Adrenal gland (tissue), 12 donors: ENCODE measurements around the gene PTPRU. TPM values are rescaled to one million over a fixed set of nuclear protein-coding genes. Genes with fewer than 3 reads are reported as not detected.

Experiments used
- DNase-seq, 7 donors: peaks; one replicate each; pipeline ENCODE4 v3.0.0-alpha.2; 2019 to 2020
- H3K27ac ChIP-seq, 5 donors: fragments of 200-600 bp; sonication (generic) in 4 of 5; 1 replicate in 3 of 5; 2 replicates in 2 of 5; pipeline versions ENCODE4 v1.5.1 to v1.8.0; 2016 to 2020; ENCODE audit warnings: mild to moderate bottlenecking in 1 of 5
- H3K27me3 ChIP-seq: fragments of 200-600 bp; 2 replicates; pipeline ENCODE4 v1.8.0; 2021
- H3K36me3 ChIP-seq, 2 donors: fragments of 200-600 bp; replicated peaks in 1 of 2; 1 replicate in 1 of 2; 2 replicates in 1 of 2; pipeline versions ENCODE4 v1.5.1 to v1.8.0; 2018 to 2022
- H3K4me1 ChIP-seq, 2 donors: fragments of 200-600 bp; replicated peaks in 1 of 2; 1 replicate in 1 of 2; 2 replicates in 1 of 2; pipeline versions ENCODE4 v1.5.1 to v1.8.0; 2018 to 2021
- H3K4me3 ChIP-seq, 4 donors: fragments of 200-600 bp; sonication (generic) in 3 of 4; one replicate each; pipeline ENCODE4 v1.5.1; 2016 to 2018
- H3K9me3 ChIP-seq, 3 donors: fragments of 200-600 bp; sonication (generic) in 1 of 3; replicated peaks in 1 of 3; 1 replicate in 2 of 3; 2 replicates in 1 of 3; pipeline versions ENCODE4 v1.5.1 to v1.8.0; 2016 to 2021
- CTCF ChIP-seq, 6 experiments: fragments of 450-650 bp in 4 of 6; fragments of 200-600 bp in 2 of 6; sonication (generic) in 1 of 6; IDR thresholded peaks; 1 replicate in 5 of 6; 2 replicates in 1 of 6; pipeline versions ENCODE4 v1.5.1 to v1.8.0; 2016 to 2021; ENCODE audit warnings: antibody characterized with exemption in 6 of 6, mild to moderate bottlenecking in 2 of 6, moderate library complexity in 1 of 6
- POLR2A ChIP-seq, 2 donors: fragments of 450-650 bp; IDR thresholded peaks; one replicate each; pipeline ENCODE4 v1.6.1; 2017; ENCODE audit warnings: antibody characterized with exemption in 2 of 2, mild to moderate bottlenecking in 2 of 2, moderate library complexity in 1 of 2
- WGBS, 4 donors: extraction: QIAGEN DNeasy Blood & Tissue Kit in 2 of 4; methylation state at CpG; one replicate each; pipeline versions ENCODE4 v1.1.5 to v1.1.7; 2013 to 2017; 5-methylcytosine and 5-hydroxymethylcytosine counted together
- intact Hi-C, 2 donors: fragments of 100-400 bp; cut with DNase I; formaldehyde crosslinking; loops; one replicate each; pipeline versions ENCODE4 v1.14.1 to v1.15.0; 2022 to 2023
- polyA plus RNA-seq, 3 donors: library from polyadenylated mRNA; stranded (reverse); fragments of 200-250 nt in 2 of 3; fragments of 350-450 nt in 1 of 3; fragmentation: Illumina TruSeq in 1 of 3; extraction: RNeasy Lipid Tissue Mini Kit (QIAGEN cat#74804) in 1 of 3; gene quantifications; one replicate each; pipeline ENCODE4 v1.2.3, GENCODE V29; 2013 to 2014
- total RNA-seq, 9 donors: library from RNA; depleted of rRNA in 4 of 9; stranded (reverse); fragments of >200 nt in 4 of 9; fragments of 120-200 nt in 1 of 9; fragmentation: NEBNext Ultra II Directional in 1 of 9; extraction: Animal tissue kit (Norgen Biotek cat#: 25700) in 1 of 9; gene quantifications; one replicate each; pipeline versions ENCODE4 v1.1.0 to v1.2.4, GENCODE V29; 2013 to 2023
- donor health status: healthy with polysubstance abuse.
- donor health status: Bipolar disorder and iron deficiency.
- donor health status: DM: yes; HTN: yes; CAD: no.
- donor health status: DM: no; HTN: no; CAD: no.
- donor health status: DM: no; HTN: no; CAD: no.
- donor health status: DM: yes; HTN: yes; CAD: no.

PTPRU gene
- total and polyA plus RNA-seq, 12 donors = 1.4 to 14.4 (median 6.7) TPM

GRCh38 chr1:29315262-29315661, 78.9 kb downstream of the PTPRU start:
- Histone ChIP-seq H3K27ac (no peak overlapping the region), H3K9me3 (no peaks in the 10 kb centered on the region), H3K27me3 (no peaks in the 10 kb centered on the region), H3K4me3 (no peak overlapping the region), H3K36me3 (peaks cover 0 to 7% of the 10 kb centered on the region in 2 donors), H3K4me1 (no peaks in the 10 kb centered on the region)
- no peak for TF ChIP-seq POLR2A (IDR thresholded peaks at IDR 0.05)
- no peak for TF ChIP-seq CTCF (IDR thresholded peaks at IDR 0.05)
- intact Hi-C loops = no loop called here
- no peak for DNase-seq
- 89 to 96% (median 95%) methylated on average over 10 to 15 of the region's 15 CpGs for WGBS, 4 donors

- WGBS, 4 donors = 76 to 96% (median 88%) methylated on average over 4 of the region's 4 CpGs
- H3K4me1 ChIP-seq = no peaks in the 10 kb centered on the region
- intact Hi-C loops = no loop called here
- H3K4me3 ChIP-seq = no peak overlapping the region
- H3K27me3 ChIP-seq = no peaks in the 10 kb centered on the region
- peaks cover 0 to 7% of the 10 kb centered on the region in 2 donors for H3K36me3 ChIP-seq
- no peak for TF ChIP-seq POLR2A (IDR thresholded peaks at IDR 0.05)
- no peak overlapping the region for H3K27ac ChIP-seq
- H3K9me3 ChIP-seq = no peaks in the 10 kb centered on the region
- no peak for DNase-seq
Measured at GRCh38 chr1:29315876-29316275, 79.6 kb downstream of the PTPRU start.

- 86 to 94% (median 91%) methylated on average over 20 to 30 of the region's 30 CpGs for WGBS, 4 donors
- DNase-seq = no peak
- Histone ChIP-seq H3K4me1 (no peaks in the 10 kb centered on the region), H3K27me3 (no peaks in the 10 kb centered on the region), H3K9me3 (no peaks in the 10 kb centered on the region), H3K4me3 (no peak overlapping the region), H3K36me3 (peaks cover 0 to 7% of the 10 kb centered on the region in 2 donors), H3K27ac (no peak overlapping the region)
- TF ChIP-seq CTCF (IDR thresholded peaks at IDR 0.05) = no peak
- no peak for TF ChIP-seq POLR2A (IDR thresholded peaks at IDR 0.05)
- intact Hi-C loops = no loop called here
Measured at GRCh38 chr1:29317063-29317915, 81.0 kb downstream of the PTPRU start.

GRCh38 chr1:29317916-29318530, 81.7 kb downstream of the PTPRU start:
- Histone ChIP-seq H3K4me3 (no peak overlapping the region), H3K4me1 (no peaks in the 10 kb centered on the region), H3K36me3 (peaks cover 0 to 7% of the 10 kb centered on the region in 2 donors), H3K27ac (no peak overlapping the region), H3K27me3 (no peaks in the 10 kb centered on the region), H3K9me3 (no peaks in the 10 kb centered on the region)
- intact Hi-C loops = no loop called here
- 60 to 90% (median 79%) methylated on average over 3 to 5 of the region's 5 CpGs for WGBS, 4 donors
- no peak for TF ChIP-seq POLR2A (IDR thresholded peaks at IDR 0.05)
- no peak for TF ChIP-seq CTCF (IDR thresholded peaks at IDR 0.05)
- no peak for DNase-seq
